VCaP (cell line): Measurements from ENCODE around the gene USP37.

ENCODE experiments used
- H3K27ac ChIP-seq: fragments of 450-650 bp; 2 replicates; pipeline ENCODE4 v1.5.1; 2017
- CTCF ChIP-seq: fragments of 450-650 bp; conservative IDR thresholded peaks from 2 replicates; pipeline ENCODE4 v1.5.1; 2017; ENCODE audit warnings: mild to moderate bottlenecking, moderate library complexity

Gene USP37

GRCh38 chr2:218452079-218452478 is 116.1 kb downstream of the USP37 start:
- H3K27ac ChIP-seq, result no peak overlapping the region
- TF ChIP-seq CTCF, result no peak

DNA sequence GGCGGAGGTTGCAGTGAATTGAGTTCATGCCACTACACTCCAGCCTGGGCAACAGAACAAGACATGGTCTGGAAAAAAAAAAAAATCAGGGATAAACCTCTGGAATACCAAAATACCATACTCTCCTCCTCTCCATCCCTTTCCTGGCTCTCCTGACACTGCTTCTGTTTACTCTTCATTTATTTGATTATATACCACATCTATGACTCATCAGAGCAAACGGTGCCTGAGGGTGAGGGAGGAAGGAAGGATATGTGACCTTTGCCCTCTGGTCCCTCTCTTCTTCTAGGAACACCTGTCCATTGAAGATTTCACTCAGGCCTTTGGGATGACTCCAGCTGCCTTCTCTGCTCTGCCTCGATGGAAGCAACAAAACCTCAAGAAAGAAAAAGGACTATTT is 119.2 kb downstream of the USP37 start:
- no peak for TF ChIP-seq CTCF
- H3K27ac ChIP-seq, result peak overlapping the region; percentile 94

- TF ChIP-seq CTCF, result no peak
- H3K27ac ChIP-seq, result peak overlapping the region; percentile 94
Observed at GRCh38 chr2:218447072-218447471, 121.1 kb downstream of the USP37 start.

DNA sequence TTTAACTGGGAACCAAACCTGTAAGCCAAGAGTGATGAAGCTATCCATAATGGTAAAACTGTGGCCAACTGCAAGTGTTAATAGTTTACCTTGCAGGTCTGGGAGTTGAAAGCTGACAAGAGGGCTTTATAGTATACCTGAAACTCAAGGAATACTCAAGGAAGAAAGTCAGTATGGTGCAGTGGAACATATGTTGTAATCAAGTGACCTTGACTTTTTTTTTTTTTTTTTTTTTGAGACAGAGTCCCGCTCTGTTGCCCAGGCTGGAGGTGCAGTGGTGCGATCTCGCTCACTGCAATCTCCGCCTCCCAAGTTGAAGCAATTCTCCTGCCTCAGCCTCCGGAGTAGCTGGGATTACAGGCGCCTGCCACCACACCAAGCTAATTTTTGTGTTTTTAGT is 121.6 kb downstream of the USP37 start:
- H3K27ac ChIP-seq, result peak overlapping the region; percentile 94
- TF ChIP-seq CTCF, result no peak

DNA sequence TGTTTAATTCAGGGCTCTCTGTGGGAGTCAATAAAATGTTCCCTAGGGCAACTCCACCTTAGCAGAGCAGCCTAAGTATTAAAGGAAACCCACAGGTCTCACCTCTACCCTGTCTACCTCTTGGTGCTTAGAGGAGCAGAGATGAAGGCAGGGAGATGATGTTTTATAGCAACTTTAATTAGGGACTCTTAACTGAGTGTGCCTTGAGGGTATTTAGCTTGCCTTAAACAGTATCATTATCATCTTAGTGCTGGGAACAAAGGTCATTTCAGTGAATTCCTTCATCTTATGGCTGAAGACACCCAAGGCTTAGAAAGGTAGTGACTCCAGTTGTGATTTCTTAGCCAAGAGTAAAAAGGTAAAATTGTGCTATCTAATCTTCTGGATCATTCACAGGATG is 122.5 kb downstream of the USP37 start:
- no peak for TF ChIP-seq CTCF
- peak overlapping the region; percentile 94 for H3K27ac ChIP-seq

- peak overlapping the region; percentile 94 for H3K27ac ChIP-seq
- TF ChIP-seq CTCF, result no peak
Observed at GRCh38 chr2:218444692-218445357, 123.3 kb downstream of the USP37 start.

- H3K27ac ChIP-seq, result peak overlapping the region; percentile 57
- TF ChIP-seq CTCF, result no peak
Observed at GRCh38 chr2:218438596-218438995, 129.6 kb downstream of the USP37 start.
